ENCODE measurements around the gene PDCD1.

PDCD1 gene

DNA sequence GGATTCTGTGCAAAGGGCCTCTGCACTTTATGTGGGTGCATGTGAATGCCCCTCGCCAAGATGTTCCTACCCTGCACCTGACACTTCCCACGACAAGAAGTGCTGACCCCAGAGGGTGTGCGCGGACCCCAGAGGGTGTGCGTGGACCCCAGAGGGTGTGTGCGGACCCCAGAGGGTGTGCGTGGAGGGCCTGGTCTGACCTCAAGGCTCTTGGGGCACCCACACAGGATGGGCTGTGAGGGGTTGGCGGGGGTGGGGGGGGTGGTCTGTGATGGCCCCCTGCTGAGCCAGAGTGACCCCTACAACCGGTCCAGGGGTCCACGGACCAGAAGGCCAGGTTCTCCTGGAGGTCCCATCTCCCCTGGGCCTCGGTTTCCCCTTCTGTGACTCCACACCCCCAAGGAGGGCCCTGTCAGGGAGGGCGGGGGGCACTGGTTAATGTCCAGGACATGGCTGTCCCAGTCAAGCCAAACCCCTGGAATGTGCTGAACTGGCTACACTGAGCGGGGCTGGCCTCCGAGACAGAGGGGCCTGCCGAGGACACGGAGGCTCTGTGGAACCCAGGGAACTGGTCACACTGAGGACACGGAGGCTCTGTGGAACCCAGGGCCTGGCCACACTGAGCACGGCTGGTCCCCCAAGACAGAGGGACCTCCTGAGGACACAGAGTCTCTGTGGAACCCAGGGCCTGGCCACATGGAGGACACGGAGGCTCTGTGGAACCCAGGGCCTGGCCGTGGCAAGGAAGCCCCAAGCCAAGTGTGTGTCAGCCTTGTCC lies 46.6 kb downstream of the PDCD1 start:
- no peak for DNase-seq (ENCODE audit: extremely low read depth, low read depth)
- TF ChIP-seq, protein P1, sequence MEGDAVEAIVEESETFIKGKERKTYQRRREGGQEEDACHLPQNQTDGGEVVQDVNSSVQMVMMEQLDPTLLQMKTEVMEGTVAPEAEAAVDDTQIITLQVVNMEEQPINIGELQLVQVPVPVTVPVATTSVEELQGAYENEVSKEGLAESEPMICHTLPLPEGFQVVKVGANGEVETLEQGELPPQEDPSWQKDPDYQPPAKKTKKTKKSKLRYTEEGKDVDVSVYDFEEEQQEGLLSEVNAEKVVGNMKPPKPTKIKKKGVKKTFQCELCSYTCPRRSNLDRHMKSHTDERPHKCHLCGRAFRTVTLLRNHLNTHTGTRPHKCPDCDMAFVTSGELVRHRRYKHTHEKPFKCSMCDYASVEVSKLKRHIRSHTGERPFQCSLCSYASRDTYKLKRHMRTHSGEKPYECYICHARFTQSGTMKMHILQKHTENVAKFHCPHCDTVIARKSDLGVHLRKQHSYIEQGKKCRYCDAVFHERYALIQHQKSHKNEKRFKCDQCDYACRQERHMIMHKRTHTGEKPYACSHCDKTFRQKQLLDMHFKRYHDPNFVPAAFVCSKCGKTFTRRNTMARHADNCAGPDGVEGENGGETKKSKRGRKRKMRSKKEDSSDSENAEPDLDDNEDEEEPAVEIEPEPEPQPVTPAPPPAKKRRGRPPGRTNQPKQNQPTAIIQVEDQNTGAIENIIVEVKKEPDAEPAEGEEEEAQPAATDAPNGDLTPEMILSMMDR (IDR thresholded peaks at IDR 0.05; ENCODE audit: low read depth, low read length), result no peak

DNA sequence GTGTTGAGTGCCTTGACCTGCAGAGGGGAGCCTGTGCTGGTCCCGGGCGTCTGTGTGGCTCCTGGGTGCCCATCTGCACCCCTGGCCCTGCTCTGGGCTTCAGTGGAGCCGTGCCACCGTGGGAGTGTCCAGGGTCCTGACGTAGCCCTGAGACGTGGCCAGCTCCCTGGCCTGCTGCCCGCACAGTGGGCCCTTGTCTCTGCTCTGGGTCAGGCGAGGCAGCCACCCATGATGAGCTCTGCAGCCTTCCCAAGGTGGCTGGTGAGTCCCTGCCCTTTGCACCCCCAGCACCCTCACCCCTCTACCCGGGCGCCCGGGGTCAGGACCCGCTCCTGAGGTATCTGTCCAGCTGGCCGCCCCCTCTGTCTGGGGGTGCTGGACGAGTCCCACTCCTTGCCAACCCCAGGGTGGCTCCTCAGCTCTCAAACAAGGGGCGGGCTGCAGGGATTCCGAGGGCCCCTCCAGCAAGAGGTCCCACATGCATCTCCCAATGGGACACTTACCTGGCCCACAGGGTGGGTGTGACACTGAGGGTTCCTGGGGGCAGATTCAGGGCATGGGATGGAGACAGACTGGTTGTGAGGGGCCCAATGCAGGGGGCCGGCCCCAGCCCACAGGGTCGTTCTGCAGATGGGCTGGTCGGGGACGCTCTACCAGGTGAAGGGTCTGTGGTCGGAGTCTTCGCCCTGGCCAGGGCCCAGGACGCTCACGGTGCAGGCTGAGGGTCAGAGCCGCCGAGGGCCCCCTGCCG lies 47.3 kb downstream of the PDCD1 start:
- TF ChIP-seq, protein P1 (IDR thresholded peaks at IDR 0.05; ENCODE audit: low read depth, low read length), result no peak
- no peak for DNase-seq (ENCODE audit: extremely low read depth, low read depth)

DNA sequence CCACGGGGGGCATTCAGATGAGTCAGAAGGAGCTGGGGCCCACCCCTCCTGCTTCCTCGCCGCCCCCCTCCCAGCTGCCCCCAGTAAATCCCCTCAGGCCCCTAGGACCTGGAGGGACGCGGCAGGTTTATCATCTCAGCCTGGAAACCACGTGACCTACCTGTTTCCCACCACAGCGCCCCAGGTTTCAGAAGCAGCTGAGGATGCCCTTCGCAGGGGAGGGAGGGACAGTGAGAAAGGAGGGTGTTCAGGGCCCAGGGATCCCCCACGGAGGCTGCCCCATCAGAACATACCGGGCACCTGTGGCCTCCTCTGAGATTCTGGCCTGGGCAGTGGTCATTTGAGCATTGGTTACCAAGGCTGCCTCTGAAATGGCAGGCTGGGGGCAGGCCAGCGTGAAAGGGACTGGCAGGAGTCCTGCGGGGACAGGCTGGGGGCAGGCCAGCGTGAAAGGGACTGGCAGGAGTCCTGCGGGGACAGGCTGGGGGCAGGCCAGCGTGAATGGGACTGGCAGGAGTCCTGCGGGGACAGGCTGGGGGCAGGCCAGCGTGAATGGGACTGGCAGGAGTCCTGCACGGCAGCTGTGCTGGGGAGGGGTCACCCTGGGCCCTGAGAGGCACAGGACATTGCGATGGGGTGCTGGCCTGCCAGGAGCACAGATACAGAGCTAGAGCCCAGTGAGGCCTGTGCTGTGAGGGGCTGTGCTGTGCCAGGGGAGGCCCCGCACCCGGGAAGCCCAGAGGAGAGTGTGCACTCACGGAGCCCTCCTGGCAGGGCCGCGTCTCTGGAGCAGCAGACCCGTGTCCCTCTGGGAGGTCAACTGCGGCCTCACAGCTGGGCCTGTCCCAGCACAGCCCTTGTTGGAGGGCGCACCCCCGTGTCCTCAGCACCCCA lies 48.1 kb downstream of the PDCD1 start:
- no peak for DNase-seq (ENCODE audit: extremely low read depth, low read depth)
- TF ChIP-seq, protein P1 (IDR thresholded peaks at IDR 0.05; ENCODE audit: low read depth, low read length), result no peak

DNA sequence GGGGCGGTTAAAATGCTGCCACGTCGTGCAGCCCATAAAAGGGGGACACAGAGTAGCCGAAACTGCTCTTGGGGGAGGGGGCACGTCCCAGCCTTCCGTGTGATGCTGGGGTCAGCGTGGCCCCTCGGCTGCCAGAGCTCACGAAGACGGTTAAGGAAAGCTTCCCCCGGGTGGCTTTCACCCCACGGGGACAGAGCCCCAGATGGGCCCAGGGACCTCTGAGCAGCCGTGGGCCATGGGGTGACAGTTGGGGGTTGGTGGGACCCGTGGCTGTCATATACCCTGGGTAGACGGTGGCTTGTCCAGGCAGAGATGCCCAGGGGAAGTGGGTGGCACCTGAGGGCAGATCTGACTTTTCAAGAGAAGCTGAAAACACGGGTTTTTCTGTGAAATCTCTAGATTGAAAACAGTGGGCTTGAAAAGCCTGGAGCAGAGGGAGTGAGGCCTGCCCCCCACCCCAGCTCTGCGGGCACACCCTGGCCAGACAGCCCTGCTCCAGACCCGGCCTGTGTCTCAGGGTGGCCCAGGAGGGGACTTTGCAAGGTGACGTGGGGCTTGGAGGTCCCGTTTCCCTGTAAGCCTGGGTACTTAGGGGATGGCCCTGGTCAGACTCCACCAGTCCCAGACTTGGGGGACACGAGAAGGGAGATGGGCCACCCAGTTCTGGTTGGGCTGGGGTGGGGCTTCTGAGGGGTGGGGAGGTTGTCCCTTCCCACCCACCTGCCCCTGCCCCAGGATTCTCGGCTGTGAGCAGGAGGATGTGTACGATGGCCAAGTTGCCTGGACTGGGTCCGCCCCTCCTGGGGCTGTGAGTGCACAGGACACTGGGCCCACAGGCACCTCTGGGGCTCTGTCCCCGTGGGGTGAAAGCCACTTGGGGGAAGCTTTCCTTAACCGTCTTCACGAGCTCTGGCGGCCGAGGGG lies 49.0 kb downstream of the PDCD1 start:
- no peak for DNase-seq (ENCODE audit: extremely low read depth, low read depth)
- TF ChIP-seq, protein P1 (IDR thresholded peaks at IDR 0.05; ENCODE audit: low read depth, low read length), result no peak

DNA sequence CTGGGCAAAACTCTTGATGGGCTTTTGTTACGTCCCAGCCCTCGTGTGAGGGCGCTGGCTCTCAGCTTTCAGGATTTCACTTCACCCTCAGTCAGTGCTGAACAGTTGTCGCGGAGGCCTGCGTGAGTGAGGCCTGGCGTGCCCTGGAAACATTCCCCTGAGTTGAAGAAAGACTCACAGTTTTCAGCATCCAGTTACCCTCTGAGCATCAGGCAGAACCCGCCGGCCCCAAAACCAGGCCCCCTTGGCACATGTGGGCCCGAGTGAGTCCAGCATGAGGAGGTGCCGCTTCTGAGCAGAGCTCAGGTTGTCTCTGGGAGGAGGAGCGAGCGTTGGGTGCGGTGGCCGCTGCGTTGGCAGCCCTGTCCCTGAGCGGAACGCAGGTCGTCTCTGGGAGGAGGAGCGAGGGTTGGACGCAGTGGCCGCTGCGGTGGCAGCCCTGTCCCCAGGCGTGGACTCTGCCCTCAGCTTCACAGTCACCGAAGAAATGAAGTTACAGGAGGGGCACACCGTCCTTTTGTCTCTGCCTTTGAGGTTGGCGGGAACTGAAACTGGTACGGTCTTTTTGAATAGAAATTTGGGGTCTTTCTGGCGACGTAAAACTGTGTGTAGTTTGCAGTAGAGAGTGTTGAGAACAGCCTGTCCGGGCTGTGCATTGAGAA lies 49.8 kb downstream of the PDCD1 start, which contains the start of gene NEU4:
Gene NEU4 (plus strand): TSS at position 473 of the 662 bp plus-strand sequence. CDS start 5,292 bp downstream, outside the sequence.
- DNase-seq (ENCODE audit: extremely low read depth, low read depth), result no peak
- TF ChIP-seq, protein P1 (IDR thresholded peaks at IDR 0.05; ENCODE audit: low read depth, low read length), result no peak

All from AG09319 (cell line).